Measurements from ENCODE around the gene FMNL2. TPM values are rescaled to one million over a fixed set of nuclear protein-coding genes. Genes with fewer than 3 reads are reported as not detected.

FMNL2 gene
- total and polyA plus RNA-seq, 2 of the 4 experiments (the other 2 are of a cell fraction) = 10.9 to 11.4 TPM

DNA sequence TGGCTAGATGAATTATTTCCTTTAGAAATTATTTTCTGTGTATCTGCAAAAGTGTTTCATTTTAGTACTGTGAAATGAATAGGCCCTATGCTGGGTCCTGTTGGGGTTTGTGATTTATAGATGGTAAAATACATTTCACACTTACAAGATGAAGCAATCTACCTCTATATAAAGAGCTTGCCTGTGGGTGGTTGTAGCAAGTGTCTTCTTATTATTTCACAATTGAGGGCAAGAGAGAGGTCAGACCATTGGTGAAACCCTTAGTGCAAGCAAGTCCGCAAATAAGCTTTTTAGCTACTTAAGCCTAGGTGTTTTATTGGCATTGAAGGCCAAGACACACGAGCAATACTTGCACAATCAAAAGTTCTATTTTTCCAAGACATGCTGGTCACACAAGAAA is 153.1 kb downstream of the FMNL2 start:
- dilution Hi-C loops (cut with HindIII; ENCODE audit: low sequenced_read_pairs, unreplicated experiment) = no loop called here
- no peak overlapping the region for H4K8ac ChIP-seq (ENCODE audit: low read depth in 2 of 2, low read length in 2 of 2)
- 100% methylated on average over 1 of the region's 2 CpGs; no CpG with 5 or more reads in 1 of the 2 experiments for WGBS, 2 experiments (ENCODE audit: extremely low coverage in 2 of 2, insufficient read length in 1 of 2)
- H4K20me1 ChIP-seq (ENCODE audit: insufficient read depth, low read length) = no peaks in the 10 kb centered on the region; the same call in 1 of the 2 replicates
- no peak overlapping the region for H2AK9ac ChIP-seq (replicated peaks; ENCODE audit: low read depth, low read length, poor library complexity)
- no peaks in the 10 kb centered on the region for H3K27me3 ChIP-seq (ENCODE audit: control insufficient read depth, insufficient read depth, low read length)
- peaks cover 8% of the 10 kb centered on the region; the same call in 1 of the 2 replicates for H3K9me1 ChIP-seq (ENCODE audit: insufficient read depth, low read length)
- H3K4me1 ChIP-seq (ENCODE audit: control insufficient read depth, insufficient read depth, low read length) = peaks cover 5% of the 10 kb centered on the region; the same call in 1 of the 2 replicates
- peaks cover 15 to 29% of the 10 kb centered on the region in 2 experiments; a peak in 3 of 4 replicates for H3K79me1 ChIP-seq (ENCODE audit: low read depth in 1 of 2, low read length in 2 of 2)
- H3K9me3 ChIP-seq (ENCODE audit: control insufficient read depth, insufficient read depth, low read length) = no peaks in the 10 kb centered on the region
- DNase-seq (no peak), ATAC-seq (ENCODE audit: low read depth) (no peak)
- no peak overlapping the region for H2AK5ac ChIP-seq (ENCODE audit: low read depth, low read length)
- no peak overlapping the region for H2BK5ac ChIP-seq (ENCODE audit: low read depth, low read length, poor library complexity, severe bottlenecking)
- H3K18ac ChIP-seq (ENCODE audit: low read depth, low read length) = no peak overlapping the region
- no peak overlapping the region for H2BK20ac ChIP-seq (ENCODE audit: low read depth, low read length)
- H3K23ac ChIP-seq (ENCODE audit: low read depth, low read length) = no peak overlapping the region
- ChIA-PET POLR2A (ENCODE audit: unreplicated experiment) (no interaction called here), CTCF (no interaction called here)
- no peak overlapping the region for H4K91ac ChIP-seq (ENCODE audit: insufficient read depth, low read depth, low read length)
- BruUV-seq (replicated peaks) = no TSS peak
- no peak overlapping the region for H2BK120ac ChIP-seq (ENCODE audit: low read depth, low read length)
- H3K9ac ChIP-seq (ENCODE audit: low read depth, low read length) = no peak overlapping the region
- no peak overlapping the region for H2AFZ ChIP-seq (replicated peaks; ENCODE audit: low read length, poor library complexity)
- H3K56ac ChIP-seq (ENCODE audit: extremely low read depth, insufficient read depth, low read length) = no peak overlapping the region
- H3K14ac ChIP-seq (replicated peaks; ENCODE audit: low read depth, low read length) = no peak overlapping the region
- H4K5ac ChIP-seq (ENCODE audit: low read depth, low read length) = no peak overlapping the region
- H3K36me3 ChIP-seq (ENCODE audit: control insufficient read depth, insufficient read depth, low read length) = no peaks in the 10 kb centered on the region
- in situ Hi-C loops (cut with MboI; ENCODE audit: low sequenced_read_pairs) = no loop called here
- no peak overlapping the region for H3K4me3 ChIP-seq (ENCODE audit: insufficient read depth, low read depth, low read length)
- H3K4ac ChIP-seq (ENCODE audit: low read depth, low read length) = no peak overlapping the region
- intact Hi-C loops (cut with micrococcal nuclease) = no loop called here
- no peak overlapping the region for H3K27ac ChIP-seq (ENCODE audit: insufficient read depth, low read length)
- no peak overlapping the region for H3K4me2 ChIP-seq (ENCODE audit: low read depth, low read length)
- H2BK15ac ChIP-seq (ENCODE audit: low read depth, low read length) = no peak overlapping the region
- TF ChIP-seq MAZ (IDR thresholded peaks at IDR 0.05; ENCODE audit: borderline replicate concordance, low read depth, low read length) = no peak
- 0 out of 2 replicates have a peak, but pooled peaks have one; percentile 7 for TF ChIP-seq CEBPB (IDR thresholded peaks at IDR 0.05; ENCODE audit: low read depth, low read length)

Data from IMR-90 (cell line).